ENCODE data around the gene LCMT2.
"Not testable (repeated sequence)": the region's sequence is repeated elsewhere in the genome, so short reads cannot be mapped to it uniquely, and the experiment has no call there.

Gene LCMT2

GRCh38 chr15:43316016-43316970, 14.1 kb downstream of the LCMT2 start:
- in situ Hi-C loops (cut with MboI; ENCODE audit: low sequenced_read_pairs): no loop called here

DNA sequence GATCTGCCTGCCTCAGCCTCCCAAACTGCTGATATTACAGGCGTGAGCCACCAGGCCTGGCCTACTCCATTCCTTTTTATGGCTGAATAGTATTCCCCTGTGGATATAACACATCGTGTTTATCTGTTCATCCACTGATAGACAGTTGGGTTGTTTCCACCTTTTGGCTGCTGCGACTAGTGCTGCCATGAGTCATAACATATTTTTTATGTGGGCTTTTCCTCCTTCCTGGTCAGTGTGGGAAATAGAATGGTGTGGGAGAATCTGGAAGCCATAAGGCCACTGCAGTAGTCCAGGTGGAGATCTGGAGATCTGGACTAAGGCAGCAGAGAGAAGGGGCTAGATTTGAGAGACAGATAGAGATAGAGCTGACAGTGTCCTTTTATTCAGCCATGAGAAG, 16.2 kb downstream of the LCMT2 start:
- in situ Hi-C loops (cut with MboI; ENCODE audit: low sequenced_read_pairs): no loop called here

- in situ Hi-C loops (cut with MboI; ENCODE audit: low sequenced_read_pairs): no loop called here
These were observed 18.0 kb downstream of the LCMT2 start for GRCh38 chr15:43312378-43312777.

- in situ Hi-C loops (cut with MboI; ENCODE audit: low sequenced_read_pairs): no loop called here
These were observed 28.1 kb downstream of the LCMT2 start, which contains the start of gene TGM7 for GRCh38 chr15:43302205-43302817. TGM7 (minus strand) TSS chr15:43302255.

DNA sequence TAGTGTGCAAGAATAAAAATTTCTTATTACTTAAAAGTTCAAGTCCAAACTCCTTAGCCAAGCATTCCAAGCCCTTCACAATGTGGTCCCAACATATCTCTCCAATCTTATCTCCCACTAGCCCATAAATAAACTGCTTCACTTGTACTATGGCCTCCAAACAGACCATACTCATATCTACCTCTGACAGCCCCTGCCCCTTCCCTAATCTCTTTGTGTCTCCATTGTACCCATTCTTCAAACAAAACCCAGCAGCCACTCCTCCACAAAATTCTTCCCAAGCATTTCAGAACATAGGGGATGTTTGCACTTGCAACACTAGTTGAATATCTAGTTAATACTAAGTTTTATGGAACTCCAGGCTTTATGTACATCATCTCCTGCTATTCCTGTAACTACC, 30.5 kb downstream of the LCMT2 start:
- in situ Hi-C loops (cut with MboI; ENCODE audit: low sequenced_read_pairs): no loop called here

DNA sequence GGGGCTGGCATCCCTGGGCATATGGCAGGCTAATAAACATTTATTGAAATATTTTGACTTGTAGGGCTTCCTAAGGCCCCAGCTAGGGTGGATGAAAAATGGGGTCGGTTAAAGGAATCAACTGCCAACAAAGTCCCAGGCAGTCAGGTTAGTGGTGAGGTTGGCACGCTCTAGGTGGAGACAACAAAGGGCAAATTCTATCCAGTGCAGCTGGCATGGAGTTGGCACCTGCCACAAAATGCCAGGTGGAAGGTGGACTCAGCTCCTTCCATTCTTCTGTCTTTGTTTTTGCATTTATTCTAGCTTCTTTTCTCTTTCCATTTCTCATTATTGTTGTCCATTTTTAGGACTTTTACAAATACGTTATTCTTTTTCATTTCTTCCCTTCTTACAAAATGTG, 31.0 kb downstream of the LCMT2 start:
- in situ Hi-C loops (cut with MboI; ENCODE audit: low sequenced_read_pairs): no loop called here

DNA sequence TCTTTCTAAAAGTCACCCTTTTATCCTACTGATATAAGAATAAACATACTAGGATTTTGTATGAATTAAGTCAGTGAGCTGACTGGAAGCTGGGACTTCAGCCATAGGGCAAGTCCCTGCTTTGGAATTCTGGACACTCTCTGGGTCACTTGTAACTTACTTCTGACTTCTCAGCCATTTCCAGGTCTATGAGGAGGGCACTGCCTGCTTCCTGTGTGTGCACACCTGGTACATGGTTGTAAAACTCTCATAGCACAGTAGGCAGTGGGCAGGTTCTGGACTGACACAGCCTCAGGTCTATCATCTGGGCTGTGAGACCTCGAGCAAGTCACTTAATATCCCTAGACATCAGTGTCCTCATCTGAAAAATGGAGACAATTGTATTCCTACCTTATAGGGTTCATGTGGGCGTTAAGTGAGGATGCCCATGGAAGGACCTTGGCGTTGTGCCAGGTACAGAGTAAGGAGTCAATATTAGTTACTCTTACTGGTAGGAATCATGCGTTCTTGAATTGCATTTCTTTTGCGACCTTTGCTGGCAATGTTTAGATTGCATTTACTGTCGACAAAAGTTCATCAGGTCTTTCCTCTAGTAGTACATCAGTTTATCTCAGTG, 36.2 kb downstream of the LCMT2 start:
- in situ Hi-C loops (cut with MboI; ENCODE audit: low sequenced_read_pairs): no loop called here

GRCh38 chr15:43293432-43293831, 36.9 kb downstream of the LCMT2 start:
- in situ Hi-C loops (cut with MboI; ENCODE audit: low sequenced_read_pairs): no loop called here

GRCh38 chr15:43292375-43293078, 37.8 kb downstream of the LCMT2 start:
- in situ Hi-C loops (cut with MboI; ENCODE audit: low sequenced_read_pairs): no loop called here

DNA sequence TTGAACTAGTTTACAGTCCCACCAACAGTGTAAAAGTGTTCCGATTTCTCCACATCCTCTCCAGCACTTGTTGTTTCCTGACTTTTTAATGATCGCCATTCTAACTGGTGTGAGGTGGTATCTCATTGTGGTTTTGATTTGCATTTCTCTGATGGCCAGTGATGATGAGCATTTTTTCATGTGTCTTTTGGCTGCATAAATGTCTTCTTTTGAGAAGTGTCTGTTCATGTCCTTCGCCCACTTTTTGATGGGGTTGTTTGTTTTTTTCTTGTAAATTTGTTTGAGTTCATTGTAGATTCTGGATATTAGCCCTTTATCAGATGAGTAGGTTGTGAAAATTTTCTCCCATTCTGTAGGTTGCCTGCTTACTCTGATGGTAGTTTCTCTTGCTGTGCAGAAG, 40.7 kb downstream of the LCMT2 start:
- in situ Hi-C loops (cut with MboI; ENCODE audit: low sequenced_read_pairs): not testable (repeated sequence)

GRCh38 chr15:43287254-43287653, 43.1 kb downstream of the LCMT2 start:
- in situ Hi-C loops (cut with MboI; ENCODE audit: low sequenced_read_pairs): no loop called here

DNA sequence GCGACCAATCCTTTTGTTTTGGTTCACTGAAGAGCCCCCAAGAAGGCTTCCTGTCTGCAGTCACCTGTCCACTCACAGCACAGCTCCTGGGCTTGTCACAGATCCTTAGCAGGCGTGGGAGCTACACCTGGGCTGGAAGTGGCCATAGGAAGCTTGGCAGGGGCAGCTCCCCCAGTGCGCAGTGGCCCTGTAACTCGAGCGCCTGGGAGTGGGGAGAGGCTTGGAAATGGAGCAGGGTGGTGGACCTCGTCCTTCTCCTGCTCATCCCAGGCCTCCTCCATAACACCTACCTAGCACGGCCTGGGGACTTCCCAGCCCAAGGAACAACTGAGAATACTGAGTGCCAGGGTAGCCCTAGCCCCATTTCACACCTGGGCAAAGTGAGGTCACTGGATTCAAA, 44.3 kb downstream of the LCMT2 start:
- in situ Hi-C loops (cut with MboI; ENCODE audit: low sequenced_read_pairs): no loop called here

DNA sequence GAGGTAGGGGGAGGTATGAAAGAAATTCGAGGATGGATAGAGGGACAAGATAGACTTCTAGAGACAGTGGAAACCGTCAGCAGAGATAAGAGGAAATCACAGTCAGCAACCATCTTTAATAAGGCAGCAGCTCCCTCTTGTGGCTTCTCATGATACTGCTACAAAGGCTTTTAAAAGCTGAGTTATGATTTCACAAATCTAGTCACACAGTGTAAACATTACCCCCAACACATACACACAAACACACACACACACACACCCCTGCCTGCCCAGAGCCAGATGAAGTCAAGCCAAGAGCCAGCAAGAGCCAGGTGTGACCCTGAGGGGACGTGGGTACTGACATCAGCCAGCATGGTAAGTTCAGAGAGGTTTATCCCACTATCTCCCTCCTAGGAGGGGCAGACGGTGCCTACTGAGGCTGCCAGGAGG, 44.8 kb downstream of the LCMT2 start:
- in situ Hi-C loops (cut with MboI; ENCODE audit: low sequenced_read_pairs): no loop called here

GRCh38 chr15:43283526-43283925, 46.8 kb downstream of the LCMT2 start:
- in situ Hi-C loops (cut with MboI; ENCODE audit: low sequenced_read_pairs): no loop called here

DNA sequence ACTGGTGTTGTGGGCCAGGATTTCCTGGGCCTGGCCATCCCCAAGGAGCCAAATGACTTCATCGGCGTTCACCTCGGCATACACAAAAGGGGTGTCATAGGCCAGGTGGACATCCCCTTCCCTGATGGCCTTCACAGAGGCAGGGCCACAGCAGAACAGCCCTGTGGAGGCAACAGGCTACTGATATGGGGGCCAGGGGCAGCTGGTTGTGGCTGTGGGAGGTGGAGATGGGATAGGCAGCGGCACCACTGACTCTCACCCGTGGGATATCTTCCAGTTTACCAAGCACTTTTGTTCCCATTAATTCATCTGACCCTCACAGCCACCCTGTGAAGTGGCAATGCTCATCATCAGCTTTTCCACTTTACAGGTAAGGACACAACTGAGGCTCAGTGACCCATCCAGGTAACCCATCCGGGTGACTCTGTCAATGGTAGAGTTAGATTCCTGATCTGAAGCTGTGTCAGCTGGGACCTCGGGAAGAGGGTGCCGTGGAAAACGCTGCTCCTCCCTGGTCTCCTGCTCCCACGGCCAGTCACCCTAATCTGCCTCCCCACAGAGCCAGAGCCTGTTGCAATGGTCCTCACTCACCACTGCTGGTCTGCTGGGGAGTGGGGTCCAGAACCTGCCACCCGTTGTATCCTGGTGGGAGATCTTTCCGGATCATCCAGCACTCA, 48.3 kb downstream of the LCMT2 start:
- in situ Hi-C loops (cut with MboI; ENCODE audit: low sequenced_read_pairs): no loop called here

DNA sequence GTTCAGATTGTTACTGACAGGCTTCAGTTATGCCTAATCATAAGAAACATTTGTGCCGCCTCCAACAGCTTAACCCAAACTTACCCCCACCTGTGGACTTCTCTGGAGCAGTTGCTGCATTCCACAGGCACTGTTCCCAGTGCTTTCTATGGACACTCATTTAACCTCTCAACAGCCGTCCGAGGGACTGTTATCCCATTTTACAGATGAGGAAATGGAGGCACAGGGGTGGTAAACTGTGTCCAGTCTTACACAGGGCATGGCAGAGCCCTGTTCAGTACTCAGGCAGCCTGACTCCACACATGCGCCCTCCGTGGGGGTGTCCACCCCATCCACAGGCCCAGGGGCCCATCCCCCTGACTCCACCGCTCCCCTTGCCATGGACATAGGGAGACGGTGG, 49.4 kb downstream of the LCMT2 start:
- in situ Hi-C loops (cut with MboI; ENCODE audit: low sequenced_read_pairs): no loop called here

DNA sequence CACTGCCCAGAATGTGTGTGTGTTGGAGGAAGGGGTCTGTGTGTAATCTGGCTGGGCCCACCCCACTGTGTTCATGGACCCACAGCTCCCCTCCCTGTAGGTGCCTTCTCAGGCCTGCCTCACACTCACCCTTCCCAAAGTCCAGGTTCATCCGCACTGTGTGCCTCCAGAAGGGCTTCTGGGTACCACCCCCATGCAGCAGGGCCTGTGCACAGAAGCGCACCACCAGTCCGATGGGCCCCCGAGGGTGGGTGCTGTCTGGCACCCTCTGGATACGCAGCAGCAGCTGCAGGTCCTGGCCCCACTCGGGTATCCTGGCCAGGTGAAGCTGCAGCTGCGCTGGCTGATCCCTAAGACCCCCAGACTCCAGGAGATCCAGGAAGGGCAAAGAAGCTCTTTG, 50.9 kb downstream of the LCMT2 start:
- in situ Hi-C loops (cut with MboI; ENCODE audit: low sequenced_read_pairs): loop anchor here (5.0 kb wide), 1 partner anchor 42 kb away; no protein-coding TSS in a partner anchor

DNA sequence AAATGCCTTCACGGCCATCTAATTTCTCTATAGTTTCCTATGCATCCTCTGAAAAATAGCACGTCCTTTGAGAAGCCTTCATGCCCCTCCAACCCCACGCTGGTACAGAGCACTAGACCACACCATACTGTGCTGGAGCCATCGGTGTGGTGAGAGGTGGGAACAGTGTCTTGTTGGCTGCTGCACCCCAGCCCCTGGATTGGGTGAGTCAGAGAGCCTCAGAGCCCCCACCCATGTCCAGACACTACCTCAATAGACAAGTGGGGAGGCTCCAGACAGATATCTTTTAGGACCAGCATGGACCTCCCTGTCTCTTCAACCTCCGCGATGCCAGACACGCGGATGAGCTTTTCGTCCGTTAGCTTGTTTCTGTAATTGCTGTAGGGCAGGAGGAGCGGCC, 51.5 kb downstream of the LCMT2 start:
- in situ Hi-C loops (cut with MboI; ENCODE audit: low sequenced_read_pairs): loop anchor here (5.0 kb wide), 1 partner anchor 42 kb away; no protein-coding TSS in a partner anchor

- in situ Hi-C loops (cut with MboI; ENCODE audit: low sequenced_read_pairs): loop anchor here (5.0 kb wide), 1 partner anchor 41 kb away; no protein-coding TSS in a partner anchor
These were observed 52.5 kb downstream of the LCMT2 start for GRCh38 chr15:43277901-43278300.

- in situ Hi-C loops (cut with MboI; ENCODE audit: low sequenced_read_pairs): loop anchor here (5.0 kb wide), 1 partner anchor 40 kb away; no protein-coding TSS in a partner anchor
These were observed 53.0 kb downstream of the LCMT2 start for GRCh38 chr15:43277231-43277823.
